Activated CD8-positive, alpha-beta T cell treated with anti-CD3 and anti-CD28 coated beads for 36 hours (primary cell): ENCODE measurements around the gene NEK7. TPM values are rescaled to one million over a fixed set of nuclear protein-coding genes. Genes with fewer than 3 reads are reported as not detected.

Experiments
- ATAC-seq: fragments of 200-7000 bp; cut with Tn5 transposase; one replicate; pipeline ENCODE4 v1.10.0; 2021; ENCODE audit warnings: mild to moderate bottlenecking, moderate library complexity
- CTCF ChIA-PET: fragments of 350-600 bp; sonication (Branson Sonifier 250); formaldehyde crosslinking; loops from one replicate; lab custom pipeline; 2021; ENCODE audit warnings: antibody characterized with exemption; lab: Charles Lee
- POLR2A ChIA-PET: fragments of 350-600 bp; sonication (Branson Sonifier 250); formaldehyde crosslinking; loops from one replicate; lab custom pipeline; 2021; ENCODE audit warnings: antibody characterized with exemption; lab: Charles Lee
- DNase-seq: peaks from one replicate; pipeline ENCODE4 v3.0.0-alpha.2; 2020
- H3K27ac Mint-ChIP-seq: one replicate; pipeline ENCODE4 v1.8.0; 2021; ENCODE audit warnings: mild to moderate bottlenecking, mixed read lengths
- H3K27me3 Mint-ChIP-seq: one replicate; pipeline ENCODE4 v1.8.0; 2021; ENCODE audit warnings: mixed read lengths
- H3K36me3 Mint-ChIP-seq: one replicate; pipeline ENCODE4 v1.8.0; 2021; ENCODE audit warnings: low read depth, mixed read lengths
- H3K4me1 Mint-ChIP-seq: one replicate; pipeline ENCODE4 v1.8.0; 2021; ENCODE audit warnings: low read depth, mixed read lengths
- H3K4me3 Mint-ChIP-seq: one replicate; pipeline ENCODE4 v1.8.0; 2021; ENCODE audit warnings: mild to moderate bottlenecking, moderate library complexity, mixed read lengths
- H3K9me3 Mint-ChIP-seq: one replicate; pipeline ENCODE4 v1.8.0; 2021; ENCODE audit warnings: mixed read lengths
- intact Hi-C: fragments of 100-400 bp; cut with micrococcal nuclease; formaldehyde crosslinking; loops from one replicate; pipeline ENCODE4 v1.10.0; 2022
- total RNA-seq, 2 experiments: library from RNA; stranded (reverse); gene quantifications; one replicate each; pipeline ENCODE4 v1.2.3, GENCODE V29; 2021
- TF ChIP-seq, protein P1 (sequence below): fragments of 200-600 bp; IDR thresholded peaks from one replicate; pipeline ENCODE4 v1.8.0; 2022; ENCODE audit warnings: antibody characterized with exemption, mild to moderate bottlenecking

Gene NEK7
- total RNA-seq, 2 experiments from 2014 or later = 71.4 to 76.4 TPM

DNA sequence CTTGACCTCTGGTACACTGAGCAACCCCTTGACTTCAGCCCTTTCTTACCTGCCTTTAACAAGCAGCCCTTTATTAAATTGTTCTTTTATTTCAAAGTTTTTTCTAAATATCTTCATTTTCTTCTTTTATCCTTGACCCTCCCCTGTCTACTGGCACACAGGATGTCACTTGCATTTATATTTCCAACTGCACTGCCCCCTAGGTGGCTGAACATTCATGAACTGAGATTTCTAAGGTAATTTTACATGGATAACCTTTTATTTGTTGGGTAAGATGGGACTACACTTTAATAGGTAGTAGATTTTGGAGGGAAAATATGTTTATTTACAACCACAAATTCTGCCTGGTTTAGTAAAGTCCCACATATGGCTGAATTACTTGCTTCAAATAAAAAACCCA is 193.7 kb downstream of the NEK7 start:
- peak; percentile 8 for DNase-seq
- POLR2A ChIA-PET = no interaction called here
- intact Hi-C loops = no loop called here

DNA sequence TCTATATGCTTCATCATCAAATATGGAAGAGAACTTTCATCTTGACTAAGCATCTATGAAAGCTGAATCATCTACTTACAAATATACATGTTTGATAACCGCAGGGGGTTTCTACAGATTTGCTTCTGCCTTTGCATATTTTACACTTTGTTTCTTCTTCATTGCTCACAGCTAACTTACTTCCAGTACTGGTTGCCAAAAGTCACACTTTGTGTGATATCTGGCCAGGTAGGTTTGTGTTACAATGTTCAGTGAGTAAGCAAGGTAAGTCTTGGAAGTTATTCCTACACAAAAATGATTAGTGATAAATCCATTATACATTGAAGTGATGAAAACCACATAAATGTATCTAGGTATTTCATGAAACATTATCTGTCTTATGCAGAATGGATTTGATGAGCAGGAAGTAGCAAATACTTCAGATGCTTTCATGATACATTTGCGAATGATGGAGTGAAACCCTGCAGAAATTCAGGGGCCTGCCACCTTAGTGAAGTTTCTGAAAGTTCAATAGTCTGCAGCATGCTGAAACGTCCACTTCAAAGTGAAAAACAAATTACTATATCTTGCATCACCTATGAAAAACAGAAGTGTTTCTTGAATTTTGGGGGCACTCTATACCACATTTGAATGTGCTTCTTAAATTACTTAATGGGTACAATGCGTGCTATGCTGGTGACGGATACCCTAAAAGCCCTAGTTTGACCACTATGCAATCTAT is 196.3 kb downstream of the NEK7 start:
- POLR2A ChIA-PET = no interaction called here
- Mint-ChIP-seq H3K9me3 (no peaks in the 10 kb centered on the region), H3K4me1 (peaks cover 10% of the 10 kb centered on the region), H3K36me3 (no peaks in the 10 kb centered on the region), H3K27ac (peak overlapping the region; percentile 26), H3K4me3 (no peak overlapping the region), H3K27me3 (peaks cover 2% of the 10 kb centered on the region)
- ATAC-seq (peak; percentile 53), DNase-seq (no peak)
- TF ChIP-seq, protein P1, sequence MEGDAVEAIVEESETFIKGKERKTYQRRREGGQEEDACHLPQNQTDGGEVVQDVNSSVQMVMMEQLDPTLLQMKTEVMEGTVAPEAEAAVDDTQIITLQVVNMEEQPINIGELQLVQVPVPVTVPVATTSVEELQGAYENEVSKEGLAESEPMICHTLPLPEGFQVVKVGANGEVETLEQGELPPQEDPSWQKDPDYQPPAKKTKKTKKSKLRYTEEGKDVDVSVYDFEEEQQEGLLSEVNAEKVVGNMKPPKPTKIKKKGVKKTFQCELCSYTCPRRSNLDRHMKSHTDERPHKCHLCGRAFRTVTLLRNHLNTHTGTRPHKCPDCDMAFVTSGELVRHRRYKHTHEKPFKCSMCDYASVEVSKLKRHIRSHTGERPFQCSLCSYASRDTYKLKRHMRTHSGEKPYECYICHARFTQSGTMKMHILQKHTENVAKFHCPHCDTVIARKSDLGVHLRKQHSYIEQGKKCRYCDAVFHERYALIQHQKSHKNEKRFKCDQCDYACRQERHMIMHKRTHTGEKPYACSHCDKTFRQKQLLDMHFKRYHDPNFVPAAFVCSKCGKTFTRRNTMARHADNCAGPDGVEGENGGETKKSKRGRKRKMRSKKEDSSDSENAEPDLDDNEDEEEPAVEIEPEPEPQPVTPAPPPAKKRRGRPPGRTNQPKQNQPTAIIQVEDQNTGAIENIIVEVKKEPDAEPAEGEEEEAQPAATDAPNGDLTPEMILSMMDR = no peak
- CTCF ChIA-PET = interaction anchor here (0.8 to 2.1 kb wide), 2 partner anchors 10 to 229 kb away, joined by 3 to 6 read pairs; no protein-coding TSS in a partner anchor
- intact Hi-C loops = no loop called here

More for the DNA sequence above, 193.7 kb downstream of the NEK7 start:
- TF ChIP-seq, protein P1 = no peak
- H3K9me3 Mint-ChIP-seq = no peaks in the 10 kb centered on the region
- no peak overlapping the region for H3K4me3 Mint-ChIP-seq
- peaks cover 10% of the 10 kb centered on the region for H3K4me1 Mint-ChIP-seq
- CTCF ChIA-PET = no interaction called here
- H3K27ac Mint-ChIP-seq = no peak overlapping the region
- ATAC-seq = no peak
- H3K36me3 Mint-ChIP-seq = no peaks in the 10 kb centered on the region
- peaks cover 2% of the 10 kb centered on the region for H3K27me3 Mint-ChIP-seq

DNA sequence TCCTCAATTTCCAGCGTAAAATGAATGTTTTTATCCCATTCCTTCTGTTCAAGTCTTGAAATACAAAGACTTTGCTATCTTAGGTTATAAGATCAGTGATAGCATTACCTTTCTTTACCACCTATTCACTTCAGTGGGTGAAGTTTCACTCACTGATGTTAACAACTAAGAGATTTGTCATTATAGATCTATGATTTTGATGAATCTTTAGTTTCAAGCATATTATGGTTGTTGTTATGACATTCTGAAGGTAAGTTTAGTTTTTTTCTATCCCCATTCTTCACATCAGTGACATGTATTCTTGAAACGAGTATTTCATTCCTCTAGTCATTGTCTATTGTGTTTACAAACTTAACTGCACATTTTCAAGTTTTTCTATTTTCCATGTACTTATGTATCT is 201.1 kb downstream of the NEK7 start:
- H3K36me3 Mint-ChIP-seq = no peaks in the 10 kb centered on the region

DNA sequence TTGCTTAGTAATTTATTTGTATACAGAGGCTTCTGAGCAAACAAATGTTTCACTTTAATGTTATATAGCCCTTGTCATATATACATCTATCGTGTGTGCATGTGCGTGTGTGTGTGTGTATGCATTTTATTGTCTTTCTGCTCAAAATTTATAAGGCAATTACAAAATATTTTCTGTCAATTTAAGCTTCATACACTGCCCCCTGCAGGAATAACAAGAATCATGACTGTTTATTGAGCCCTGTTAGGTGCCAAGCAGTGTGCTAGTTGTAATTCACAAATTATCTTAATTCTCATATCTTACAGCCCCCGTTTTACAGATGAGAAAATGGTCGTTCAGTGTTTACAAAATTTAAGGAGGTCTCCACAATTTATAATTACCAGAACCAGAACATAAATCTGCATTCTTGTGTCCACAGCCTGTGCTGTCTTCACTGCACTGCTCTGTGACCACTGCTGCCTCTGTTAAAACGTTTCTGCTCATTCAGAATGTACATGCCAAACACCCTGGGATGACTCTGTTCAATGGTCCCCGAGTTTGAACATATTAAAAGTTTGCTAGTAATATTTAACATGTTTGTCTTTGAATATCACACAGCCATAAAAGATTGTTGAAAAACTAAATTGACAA is 202.3 kb downstream of the NEK7 start:
- no peaks in the 10 kb centered on the region for H3K36me3 Mint-ChIP-seq
- TF ChIP-seq, protein P1 = peak; percentile 74
- intact Hi-C loops = loop anchor here (2.0 to 5.0 kb wide), 2 partner anchors 202 to 270 kb away; partner anchors contain the start of gene NEK7
- ChIA-PET POLR2A (no interaction called here), CTCF (interaction anchor here (0.6 to 1.8 kb wide), 16 partner anchors 8 to 344 kb away, joined by 3 to 8 read pairs (median 4); no protein-coding TSS in a partner anchor)
- H3K27me3 Mint-ChIP-seq = no peaks in the 10 kb centered on the region
- H3K4me3 Mint-ChIP-seq = no peak overlapping the region
- ATAC-seq (peak; percentile 27), DNase-seq (no peak)
- no peaks in the 10 kb centered on the region for H3K9me3 Mint-ChIP-seq
- no peak overlapping the region for H3K27ac Mint-ChIP-seq
- peaks cover 2% of the 10 kb centered on the region for H3K4me1 Mint-ChIP-seq

More for the DNA sequence above, 201.1 kb downstream of the NEK7 start:
- peaks cover 9% of the 10 kb centered on the region for H3K4me1 Mint-ChIP-seq
- POLR2A ChIA-PET = no interaction called here
- TF ChIP-seq, protein P1 = no peak
- H3K4me3 Mint-ChIP-seq = no peak overlapping the region
- H3K27me3 Mint-ChIP-seq = no peaks in the 10 kb centered on the region
- peak; percentile 27 for ATAC-seq
- intact Hi-C loops = loop anchor here (2.0 to 5.0 kb wide), 2 partner anchors 201 to 269 kb away; partner anchors contain the start of gene NEK7
- DNase-seq = no peak
- no peak overlapping the region for H3K27ac Mint-ChIP-seq
- no peaks in the 10 kb centered on the region for H3K9me3 Mint-ChIP-seq
- CTCF ChIA-PET = interaction anchor here (0.8 to 1.8 kb wide), 11 partner anchors 12 to 314 kb away, joined by 3 to 8 read pairs (median 4); no protein-coding TSS in a partner anchor
